ENCODE data around the gene UBB. TPM values are rescaled to one million over a fixed set of nuclear protein-coding genes. Genes with fewer than 3 reads are reported as not detected.

UBB gene
- total and polyA plus RNA-seq, 2 experiments from 2014 or later, result 871 to 1,692 TPM

DNA sequence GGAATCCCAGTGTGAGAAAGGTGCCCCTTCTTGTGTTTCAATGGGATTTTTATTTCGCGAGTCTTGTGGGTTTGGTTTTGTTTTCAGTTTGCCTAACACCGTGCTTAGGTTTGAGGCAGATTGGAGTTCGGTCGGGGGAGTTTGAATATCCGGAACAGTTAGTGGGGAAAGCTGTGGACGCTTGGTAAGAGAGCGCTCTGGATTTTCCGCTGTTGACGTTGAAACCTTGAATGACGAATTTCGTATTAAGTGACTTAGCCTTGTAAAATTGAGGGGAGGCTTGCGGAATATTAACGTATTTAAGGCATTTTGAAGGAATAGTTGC lies 567 bp downstream of the UBB start:
- H3K4me1 ChIP-seq (ENCODE audit: insufficient read depth), result peaks cover 5% of the 10 kb centered on the region
- peaks cover 23% of the 10 kb centered on the region for H3K79me2 ChIP-seq (replicated peaks; ENCODE audit: insufficient read depth)
- H4K20me1 ChIP-seq (replicated peaks; ENCODE audit: insufficient read depth), result peaks cover 3% of the 10 kb centered on the region; the same call in 1 of the 2 replicates
- Mint-ChIP-seq H3K36me3 (ENCODE audit: low read depth) (peaks cover 41% of the 10 kb centered on the region), H3K27me3 (ENCODE audit: insufficient read depth, low read depth, poor library complexity) (peaks cover 7% of the 10 kb centered on the region), H3K4me1 (peaks cover 31% of the 10 kb centered on the region), H3K4me3 (peak overlapping the region; percentile 96), H3K27ac (peak overlapping the region; percentile 100), H3K9me3 (no peaks in the 10 kb centered on the region; the same call in 2 of the 3 replicates)
- TF ChIP-seq, protein P1, sequence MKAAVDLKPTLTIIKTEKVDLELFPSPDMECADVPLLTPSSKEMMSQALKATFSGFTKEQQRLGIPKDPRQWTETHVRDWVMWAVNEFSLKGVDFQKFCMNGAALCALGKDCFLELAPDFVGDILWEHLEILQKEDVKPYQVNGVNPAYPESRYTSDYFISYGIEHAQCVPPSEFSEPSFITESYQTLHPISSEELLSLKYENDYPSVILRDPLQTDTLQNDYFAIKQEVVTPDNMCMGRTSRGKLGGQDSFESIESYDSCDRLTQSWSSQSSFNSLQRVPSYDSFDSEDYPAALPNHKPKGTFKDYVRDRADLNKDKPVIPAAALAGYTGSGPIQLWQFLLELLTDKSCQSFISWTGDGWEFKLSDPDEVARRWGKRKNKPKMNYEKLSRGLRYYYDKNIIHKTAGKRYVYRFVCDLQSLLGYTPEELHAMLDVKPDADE (IDR thresholded peaks at IDR 0.05), result no peak
- TF ChIP-seq NANOG (IDR thresholded peaks at IDR 0.05; ENCODE audit: borderline replicate concordance), result no peak
- TF ChIP-seq, protein P2, sequence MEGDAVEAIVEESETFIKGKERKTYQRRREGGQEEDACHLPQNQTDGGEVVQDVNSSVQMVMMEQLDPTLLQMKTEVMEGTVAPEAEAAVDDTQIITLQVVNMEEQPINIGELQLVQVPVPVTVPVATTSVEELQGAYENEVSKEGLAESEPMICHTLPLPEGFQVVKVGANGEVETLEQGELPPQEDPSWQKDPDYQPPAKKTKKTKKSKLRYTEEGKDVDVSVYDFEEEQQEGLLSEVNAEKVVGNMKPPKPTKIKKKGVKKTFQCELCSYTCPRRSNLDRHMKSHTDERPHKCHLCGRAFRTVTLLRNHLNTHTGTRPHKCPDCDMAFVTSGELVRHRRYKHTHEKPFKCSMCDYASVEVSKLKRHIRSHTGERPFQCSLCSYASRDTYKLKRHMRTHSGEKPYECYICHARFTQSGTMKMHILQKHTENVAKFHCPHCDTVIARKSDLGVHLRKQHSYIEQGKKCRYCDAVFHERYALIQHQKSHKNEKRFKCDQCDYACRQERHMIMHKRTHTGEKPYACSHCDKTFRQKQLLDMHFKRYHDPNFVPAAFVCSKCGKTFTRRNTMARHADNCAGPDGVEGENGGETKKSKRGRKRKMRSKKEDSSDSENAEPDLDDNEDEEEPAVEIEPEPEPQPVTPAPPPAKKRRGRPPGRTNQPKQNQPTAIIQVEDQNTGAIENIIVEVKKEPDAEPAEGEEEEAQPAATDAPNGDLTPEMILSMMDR (conservative IDR thresholded peaks at IDR 0.05; ENCODE audit: low read depth in 2 of 2), result no peak
- no peak for TF ChIP-seq POLR2AphosphoS5 (IDR thresholded peaks at IDR 0.05; ENCODE audit: low read depth)
- no peak for TF ChIP-seq STAT1 (IDR thresholded peaks at IDR 0.05; ENCODE audit: unreplicated experiment)
- TF ChIP-seq, protein P3, sequence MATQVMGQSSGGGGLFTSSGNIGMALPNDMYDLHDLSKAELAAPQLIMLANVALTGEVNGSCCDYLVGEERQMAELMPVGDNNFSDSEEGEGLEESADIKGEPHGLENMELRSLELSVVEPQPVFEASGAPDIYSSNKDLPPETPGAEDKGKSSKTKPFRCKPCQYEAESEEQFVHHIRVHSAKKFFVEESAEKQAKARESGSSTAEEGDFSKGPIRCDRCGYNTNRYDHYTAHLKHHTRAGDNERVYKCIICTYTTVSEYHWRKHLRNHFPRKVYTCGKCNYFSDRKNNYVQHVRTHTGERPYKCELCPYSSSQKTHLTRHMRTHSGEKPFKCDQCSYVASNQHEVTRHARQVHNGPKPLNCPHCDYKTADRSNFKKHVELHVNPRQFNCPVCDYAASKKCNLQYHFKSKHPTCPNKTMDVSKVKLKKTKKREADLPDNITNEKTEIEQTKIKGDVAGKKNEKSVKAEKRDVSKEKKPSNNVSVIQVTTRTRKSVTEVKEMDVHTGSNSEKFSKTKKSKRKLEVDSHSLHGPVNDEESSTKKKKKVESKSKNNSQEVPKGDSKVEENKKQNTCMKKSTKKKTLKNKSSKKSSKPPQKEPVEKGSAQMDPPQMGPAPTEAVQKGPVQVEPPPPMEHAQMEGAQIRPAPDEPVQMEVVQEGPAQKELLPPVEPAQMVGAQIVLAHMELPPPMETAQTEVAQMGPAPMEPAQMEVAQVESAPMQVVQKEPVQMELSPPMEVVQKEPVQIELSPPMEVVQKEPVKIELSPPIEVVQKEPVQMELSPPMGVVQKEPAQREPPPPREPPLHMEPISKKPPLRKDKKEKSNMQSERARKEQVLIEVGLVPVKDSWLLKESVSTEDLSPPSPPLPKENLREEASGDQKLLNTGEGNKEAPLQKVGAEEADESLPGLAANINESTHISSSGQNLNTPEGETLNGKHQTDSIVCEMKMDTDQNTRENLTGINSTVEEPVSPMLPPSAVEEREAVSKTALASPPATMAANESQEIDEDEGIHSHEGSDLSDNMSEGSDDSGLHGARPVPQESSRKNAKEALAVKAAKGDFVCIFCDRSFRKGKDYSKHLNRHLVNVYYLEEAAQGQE (IDR thresholded peaks at IDR 0.05; ENCODE audit: unreplicated experiment), result no peak
- TF ChIP-seq JUNB (IDR thresholded peaks at IDR 0.05; ENCODE audit: unreplicated experiment), result no peak
- no peak for TF ChIP-seq ZNF114 (CRISPR knock-in tag; IDR thresholded peaks at IDR 0.05)
- no peak for TF ChIP-seq EZH2 (IDR thresholded peaks at IDR 0.05; ENCODE audit: low read depth, unreplicated experiment)
- TF ChIP-seq, protein P4, sequence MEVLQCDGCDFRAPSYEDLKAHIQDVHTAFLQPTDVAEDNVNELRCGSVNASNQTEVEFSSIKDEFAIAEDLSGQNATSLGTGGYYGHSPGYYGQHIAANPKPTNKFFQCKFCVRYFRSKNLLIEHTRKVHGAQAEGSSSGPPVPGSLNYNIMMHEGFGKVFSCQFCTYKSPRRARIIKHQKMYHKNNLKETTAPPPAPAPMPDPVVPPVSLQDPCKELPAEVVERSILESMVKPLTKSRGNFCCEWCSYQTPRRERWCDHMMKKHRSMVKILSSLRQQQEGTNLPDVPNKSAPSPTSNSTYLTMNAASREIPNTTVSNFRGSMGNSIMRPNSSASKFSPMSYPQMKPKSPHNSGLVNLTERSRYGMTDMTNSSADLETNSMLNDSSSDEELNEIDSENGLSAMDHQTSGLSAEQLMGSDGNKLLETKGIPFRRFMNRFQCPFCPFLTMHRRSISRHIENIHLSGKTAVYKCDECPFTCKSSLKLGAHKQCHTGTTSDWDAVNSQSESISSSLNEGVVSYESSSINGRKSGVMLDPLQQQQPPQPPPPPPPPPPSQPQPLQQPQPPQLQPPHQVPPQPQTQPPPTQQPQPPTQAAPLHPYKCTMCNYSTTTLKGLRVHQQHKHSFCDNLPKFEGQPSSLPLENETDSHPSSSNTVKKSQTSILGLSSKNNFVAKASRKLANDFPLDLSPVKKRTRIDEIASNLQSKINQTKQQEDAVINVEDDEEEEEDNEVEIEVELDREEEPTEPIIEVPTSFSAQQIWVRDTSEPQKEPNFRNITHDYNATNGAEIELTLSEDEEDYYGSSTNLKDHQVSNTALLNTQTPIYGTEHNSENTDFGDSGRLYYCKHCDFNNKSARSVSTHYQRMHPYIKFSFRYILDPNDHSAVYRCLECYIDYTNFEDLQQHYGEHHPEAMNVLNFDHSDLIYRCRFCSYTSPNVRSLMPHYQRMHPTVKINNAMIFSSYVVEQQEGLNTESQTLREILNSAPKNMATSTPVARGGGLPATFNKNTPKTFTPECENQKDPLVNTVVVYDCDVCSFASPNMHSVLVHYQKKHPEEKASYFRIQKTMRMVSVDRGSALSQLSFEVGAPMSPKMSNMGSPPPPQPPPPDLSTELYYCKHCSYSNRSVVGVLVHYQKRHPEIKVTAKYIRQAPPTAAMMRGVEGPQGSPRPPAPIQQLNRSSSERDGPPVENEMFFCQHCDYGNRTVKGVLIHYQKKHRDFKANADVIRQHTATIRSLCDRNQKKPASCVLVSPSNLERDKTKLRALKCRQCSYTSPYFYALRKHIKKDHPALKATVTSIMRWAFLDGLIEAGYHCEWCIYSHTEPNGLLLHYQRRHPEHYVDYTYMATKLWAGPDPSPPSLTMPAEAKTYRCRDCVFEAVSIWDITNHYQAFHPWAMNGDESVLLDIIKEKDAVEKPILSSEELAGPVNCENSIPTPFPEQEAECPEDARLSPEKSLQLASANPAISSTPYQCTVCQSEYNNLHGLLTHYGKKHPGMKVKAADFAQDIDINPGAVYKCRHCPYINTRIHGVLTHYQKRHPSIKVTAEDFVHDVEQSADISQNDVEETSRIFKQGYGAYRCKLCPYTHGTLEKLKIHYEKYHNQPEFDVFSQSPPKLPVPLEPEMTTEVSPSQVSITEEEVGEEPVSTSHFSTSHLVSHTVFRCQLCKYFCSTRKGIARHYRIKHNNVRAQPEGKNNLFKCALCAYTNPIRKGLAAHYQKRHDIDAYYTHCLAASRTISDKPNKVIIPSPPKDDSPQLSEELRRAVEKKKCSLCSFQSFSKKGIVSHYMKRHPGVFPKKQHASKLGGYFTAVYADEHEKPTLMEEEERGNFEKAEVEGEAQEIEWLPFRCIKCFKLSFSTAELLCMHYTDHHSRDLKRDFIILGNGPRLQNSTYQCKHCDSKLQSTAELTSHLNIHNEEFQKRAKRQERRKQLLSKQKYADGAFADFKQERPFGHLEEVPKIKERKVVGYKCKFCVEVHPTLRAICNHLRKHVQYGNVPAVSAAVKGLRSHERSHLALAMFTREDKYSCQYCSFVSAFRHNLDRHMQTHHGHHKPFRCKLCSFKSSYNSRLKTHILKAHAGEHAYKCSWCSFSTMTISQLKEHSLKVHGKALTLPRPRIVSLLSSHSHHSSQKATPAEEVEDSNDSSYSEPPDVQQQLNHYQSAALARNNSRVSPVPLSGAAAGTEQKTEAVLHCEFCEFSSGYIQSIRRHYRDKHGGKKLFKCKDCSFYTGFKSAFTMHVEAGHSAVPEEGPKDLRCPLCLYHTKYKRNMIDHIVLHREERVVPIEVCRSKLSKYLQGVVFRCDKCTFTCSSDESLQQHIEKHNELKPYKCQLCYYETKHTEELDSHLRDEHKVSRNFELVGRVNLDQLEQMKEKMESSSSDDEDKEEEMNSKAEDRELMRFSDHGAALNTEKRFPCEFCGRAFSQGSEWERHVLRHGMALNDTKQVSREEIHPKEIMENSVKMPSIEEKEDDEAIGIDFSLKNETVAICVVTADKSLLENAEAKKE (CRISPR knock-in tag; IDR thresholded peaks at IDR 0.05), result no peak
- TF ChIP-seq CREB1 (CRISPR knock-in tag; IDR thresholded peaks at IDR 0.05; ENCODE audit: low read depth), result no peak
- no peak for TF ChIP-seq ZNF331 (CRISPR knock-in tag; IDR thresholded peaks at IDR 0.05; ENCODE audit: low read depth)
- no peak for TF ChIP-seq EZH2phosphoT487 (IDR thresholded peaks at IDR 0.05; ENCODE audit: unreplicated experiment)
- peak overlapping the region; percentile 96 for H3K4me2 ChIP-seq
- peaks cover 31% of the 10 kb centered on the region for H3F3A ChIP-seq (replicated peaks; ENCODE audit: low read depth)
- ATAC-seq, result no peak
- peak overlapping the region; percentile 98 for H3K4me3 ChIP-seq
- H3K36me3 ChIP-seq (ENCODE audit: insufficient read depth), result peaks cover 11% of the 10 kb centered on the region; the same call in 1 of the 2 replicates
- H2AFZ ChIP-seq, result no peak overlapping the region
- DNase-seq (ENCODE audit: low spot score), result no peak
- H3K27me3 ChIP-seq (ENCODE audit: insufficient read depth), result no peaks in the 10 kb centered on the region
- H3K27ac ChIP-seq (ENCODE audit: low read depth), result peak overlapping the region; percentile 99
- H3K9me2 ChIP-seq (ENCODE audit: insufficient read depth), result no peaks in the 10 kb centered on the region

Measured in GM23338 (cell line).